ENCODE measurements around the gene KAT6B. TPM values are rescaled to one million over a fixed set of nuclear protein-coding genes. Genes with fewer than 3 reads are reported as not detected.
A peak's percentile ranks its signal among the peaks of the same experiment; 100 is the strongest.

KAT6B gene
- polyA plus RNA-seq, 1 donor from 2014 or later: 11.5 TPM

- Histone ChIP-seq H4K20me1 (ENCODE audit: insufficient read depth) (no peaks in the 10 kb centered on the region), H3K27me3 (ENCODE audit: insufficient read depth, low read depth, low read length) (no peaks in the 10 kb centered on the region), H3K9me2 (ENCODE audit: insufficient read depth, low read length) (no peaks in the 10 kb centered on the region), H3F3A (ENCODE audit: insufficient read depth, low read length, poor library complexity, severe bottlenecking) (no peaks in the 10 kb centered on the region), H3K4me3 (ENCODE audit: low read length) (peak overlapping the region; percentile 98), H3K9me3 (ENCODE audit: low read length) (no peaks in the 10 kb centered on the region), H3K79me2 (replicated peaks; ENCODE audit: insufficient read depth, low read length) (peaks cover 17% of the 10 kb centered on the region), H3K36me3 (ENCODE audit: insufficient read depth, low read length) (no peaks in the 10 kb centered on the region), H3K9ac (ENCODE audit: low read length) (no peak overlapping the region), H3K27ac (ENCODE audit: low read length) (no peak overlapping the region), H3K4me2 (ENCODE audit: low read length) (no peak overlapping the region), H2AFZ (ENCODE audit: low read depth, low read length) (no peak overlapping the region)
- TF ChIP-seq REST (IDR thresholded peaks at IDR 0.05; ENCODE audit: borderline replicate concordance) (no peak), EZH2 (IDR thresholded peaks at IDR 0.05; ENCODE audit: borderline replicate concordance, insufficient read depth, low read length, poor library complexity, severe bottlenecking) (no peak), EP300 (conservative IDR thresholded peaks at IDR 0.05; ENCODE audit: poor library complexity, severe bottlenecking) (no peak), POLR2AphosphoS5 (IDR thresholded peaks at IDR 0.05) (no peak), MXI1 (conservative IDR thresholded peaks at IDR 0.05; ENCODE audit: poor library complexity, severe bottlenecking) (no peak), CTCF (IDR thresholded peaks at IDR 0.05; ENCODE audit: poor library complexity, severe bottlenecking) (no peak), SMC3 (conservative IDR thresholded peaks at IDR 0.05; ENCODE audit: poor library complexity) (no peak), RAD21 (conservative IDR thresholded peaks at IDR 0.05) (no peak), TAF1 (IDR thresholded peaks at IDR 0.05; ENCODE audit: low read depth) (no peak)
Measured at GRCh38 chr10:74823791-74824183, 2.6 kb upstream of the KAT6B start.

GRCh38 chr10:74824184-74824899 is 2.1 kb upstream of the KAT6B start:
- no peaks in the 10 kb centered on the region for H3K9me3 ChIP-seq (ENCODE audit: low read length)
- H3K9me2 ChIP-seq (ENCODE audit: insufficient read depth, low read length): no peaks in the 10 kb centered on the region
- H3K4me3 ChIP-seq (ENCODE audit: low read length): peak overlapping the region; percentile 98
- H3K27ac ChIP-seq (ENCODE audit: low read length): peak overlapping the region; percentile 96
- H3K79me2 ChIP-seq (replicated peaks; ENCODE audit: insufficient read depth, low read length): peaks cover 23% of the 10 kb centered on the region
- no peak for TF ChIP-seq CTCF (IDR thresholded peaks at IDR 0.05; ENCODE audit: poor library complexity, severe bottlenecking)
- TF ChIP-seq REST (IDR thresholded peaks at IDR 0.05; ENCODE audit: borderline replicate concordance): no peak
- no peak for TF ChIP-seq POLR2AphosphoS5 (IDR thresholded peaks at IDR 0.05)
- TF ChIP-seq RAD21 (conservative IDR thresholded peaks at IDR 0.05): no peak
- no peak for TF ChIP-seq EZH2 (IDR thresholded peaks at IDR 0.05; ENCODE audit: borderline replicate concordance, insufficient read depth, low read length, poor library complexity, severe bottlenecking)
- no peak for TF ChIP-seq TAF1 (IDR thresholded peaks at IDR 0.05; ENCODE audit: low read depth)
- no peak for TF ChIP-seq MXI1 (conservative IDR thresholded peaks at IDR 0.05; ENCODE audit: poor library complexity, severe bottlenecking)
- no peak for TF ChIP-seq EP300 (conservative IDR thresholded peaks at IDR 0.05; ENCODE audit: poor library complexity, severe bottlenecking)
- no peak for TF ChIP-seq SMC3 (conservative IDR thresholded peaks at IDR 0.05; ENCODE audit: poor library complexity)
- peak overlapping the region; percentile 62 for H3K4me2 ChIP-seq (ENCODE audit: low read length)
- no peaks in the 10 kb centered on the region for H3K27me3 ChIP-seq (ENCODE audit: insufficient read depth, low read depth, low read length)
- H3F3A ChIP-seq (ENCODE audit: insufficient read depth, low read length, poor library complexity, severe bottlenecking): no peaks in the 10 kb centered on the region
- no peaks in the 10 kb centered on the region for H4K20me1 ChIP-seq (ENCODE audit: insufficient read depth)
- H3K9ac ChIP-seq (ENCODE audit: low read length): peak overlapping the region; percentile 96
- H3K36me3 ChIP-seq (ENCODE audit: insufficient read depth, low read length): no peaks in the 10 kb centered on the region
- H2AFZ ChIP-seq (ENCODE audit: low read depth, low read length): peak overlapping the region; percentile 73
